EH (cell line): ENCODE measurements around the gene TRABD.

Experiments used
- DNase-seq: peaks from one replicate; pipeline ENCODE4 v3.0.0-alpha.2; 2015; ENCODE audit warnings: low read depth

TRABD gene

GRCh38 chr22:50245214-50246072, 59.7 kb downstream of the TRABD start:
- DNase-seq: no peak

DNA sequence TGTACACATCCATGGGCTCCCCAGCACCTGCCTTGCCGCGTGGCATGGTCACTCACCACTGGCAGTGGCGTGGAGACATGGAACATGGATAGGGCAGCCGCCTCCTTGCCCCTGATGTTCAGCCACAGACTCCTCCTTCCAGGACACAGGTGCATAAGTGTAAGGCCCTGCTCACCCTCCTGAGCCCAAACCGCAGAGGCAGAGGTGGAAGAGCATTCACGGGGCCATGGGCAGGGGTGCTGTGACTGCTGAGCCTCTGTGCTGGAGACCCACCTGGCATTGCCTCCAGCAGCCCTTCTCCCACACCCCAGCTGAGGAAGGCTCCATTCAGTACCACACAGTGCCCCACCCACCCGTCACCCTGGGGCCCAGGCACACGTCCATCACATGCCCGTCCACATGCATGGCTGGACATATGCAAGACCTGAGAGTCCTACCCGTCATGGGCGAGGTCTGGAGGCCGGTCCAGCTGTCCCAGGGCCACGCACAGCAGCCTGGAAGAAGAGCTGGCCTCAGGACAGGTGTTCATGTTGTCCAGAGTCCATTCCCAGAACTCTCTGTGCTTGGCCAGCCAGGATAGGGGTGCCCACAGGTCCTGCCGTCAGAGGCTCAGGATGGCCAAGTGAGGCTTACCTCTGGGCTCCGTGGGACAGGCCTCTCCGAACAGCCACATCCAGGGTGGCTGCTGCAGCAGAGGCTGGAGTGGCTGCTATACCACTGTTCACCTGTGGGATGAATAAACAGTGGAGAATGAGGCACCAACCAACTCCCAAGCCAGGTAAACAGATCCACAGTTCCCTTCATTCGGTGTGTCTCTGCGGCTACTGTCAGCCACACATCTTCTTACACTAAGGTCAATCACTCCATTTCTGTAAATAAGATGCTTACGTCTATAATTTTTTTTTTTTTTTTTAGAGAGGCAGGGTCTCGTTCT, 60.8 kb downstream of the TRABD start:
- no peak for DNase-seq

- peak; percentile 71 for DNase-seq
Observed at GRCh38 chr22:50247748-50248147, 62.0 kb downstream of the TRABD start.

- DNase-seq: no peak
Observed at GRCh38 chr22:50248196-50249081, 62.7 kb downstream of the TRABD start.
